GM12873 (cell line): ENCODE data around the gene SERPINI1.
A peak's percentile ranks its signal among the peaks of the same experiment; 100 is the strongest.

Experiments
- TF ChIP-seq, protein P1 (sequence below): IDR thresholded peaks from 2 replicates; pipeline ENCODE4 v1.5.1; 2012; ENCODE audit warnings: low read depth, mild to moderate bottlenecking, moderate library complexity, low read length, control low read depth; ENCODE audit not compliant: insufficient read depth; ENCODE audit errors: missing control alignments

Gene SERPINI1

DNA sequence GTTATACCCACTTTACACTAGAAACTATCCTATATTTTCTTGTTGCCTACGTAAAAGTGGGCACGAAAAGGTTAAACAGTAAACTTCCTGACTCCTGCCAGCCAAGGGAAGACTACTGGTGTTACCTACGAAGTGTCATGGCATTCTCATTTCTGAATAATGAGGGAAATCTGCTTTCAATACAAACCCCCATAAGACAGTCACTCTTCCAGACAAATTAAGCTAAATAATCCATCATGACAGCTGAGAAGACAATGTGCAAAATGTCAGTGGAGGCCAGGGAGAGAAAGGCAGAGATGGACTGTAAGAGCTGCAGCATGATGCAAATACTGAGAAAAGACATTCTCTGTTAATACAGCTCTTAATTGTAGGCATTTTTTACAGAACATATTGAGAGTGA is 136.5 kb downstream of the SERPINI1 start:
- TF ChIP-seq, protein P1, sequence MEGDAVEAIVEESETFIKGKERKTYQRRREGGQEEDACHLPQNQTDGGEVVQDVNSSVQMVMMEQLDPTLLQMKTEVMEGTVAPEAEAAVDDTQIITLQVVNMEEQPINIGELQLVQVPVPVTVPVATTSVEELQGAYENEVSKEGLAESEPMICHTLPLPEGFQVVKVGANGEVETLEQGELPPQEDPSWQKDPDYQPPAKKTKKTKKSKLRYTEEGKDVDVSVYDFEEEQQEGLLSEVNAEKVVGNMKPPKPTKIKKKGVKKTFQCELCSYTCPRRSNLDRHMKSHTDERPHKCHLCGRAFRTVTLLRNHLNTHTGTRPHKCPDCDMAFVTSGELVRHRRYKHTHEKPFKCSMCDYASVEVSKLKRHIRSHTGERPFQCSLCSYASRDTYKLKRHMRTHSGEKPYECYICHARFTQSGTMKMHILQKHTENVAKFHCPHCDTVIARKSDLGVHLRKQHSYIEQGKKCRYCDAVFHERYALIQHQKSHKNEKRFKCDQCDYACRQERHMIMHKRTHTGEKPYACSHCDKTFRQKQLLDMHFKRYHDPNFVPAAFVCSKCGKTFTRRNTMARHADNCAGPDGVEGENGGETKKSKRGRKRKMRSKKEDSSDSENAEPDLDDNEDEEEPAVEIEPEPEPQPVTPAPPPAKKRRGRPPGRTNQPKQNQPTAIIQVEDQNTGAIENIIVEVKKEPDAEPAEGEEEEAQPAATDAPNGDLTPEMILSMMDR: no peak

DNA sequence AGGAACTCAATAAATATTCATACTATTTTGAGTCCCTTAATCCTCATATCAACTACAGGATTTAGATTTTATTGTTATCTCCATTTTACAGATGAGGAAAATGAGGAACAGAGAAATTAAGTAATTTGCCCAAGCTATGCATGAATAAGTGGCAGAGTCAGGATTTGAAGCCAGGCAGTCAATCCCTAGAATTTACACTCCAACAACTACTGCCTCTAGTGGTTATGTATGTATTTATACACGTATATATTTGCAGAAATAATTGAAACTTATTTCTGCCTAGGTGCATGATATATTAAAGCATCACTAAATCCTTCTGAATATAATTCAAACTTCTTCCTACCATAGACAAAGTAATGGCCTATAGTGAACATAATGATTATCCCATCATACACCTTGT is 137.4 kb downstream of the SERPINI1 start:
- TF ChIP-seq, protein P1: peak; percentile 35

GRCh38 chr3:167874671-167875372 is 139.3 kb downstream of the SERPINI1 start:
- TF ChIP-seq, protein P1: no peak
